ENCODE measurements around the gene RNF183.

The RNF183 gene

GRCh38 chr9:113348437-113348836, 45.3 kb upstream of the RNF183 start:
- DNase-seq (ENCODE audit: low read depth, low spot score): no peak
- no peaks in the 10 kb centered on the region for H3K36me3 ChIP-seq (ENCODE audit: insufficient read depth, insufficient read length, low read length)
- H3K9ac ChIP-seq (ENCODE audit: insufficient read length, low read depth): no peak overlapping the region
- TF ChIP-seq SUZ12 (IDR thresholded peaks at IDR 0.05; ENCODE audit: extremely low read depth, insufficient read depth, insufficient read length): no peak
- TF ChIP-seq ZNF274 (IDR thresholded peaks at IDR 0.05; ENCODE audit: low read depth, low read length): no peak
- peaks cover 44% of the 10 kb centered on the region for H3K27me3 ChIP-seq (ENCODE audit: insufficient read depth, insufficient read length)
- H3K9me3 ChIP-seq (ENCODE audit: insufficient read depth, low read length): no peaks in the 10 kb centered on the region
- peaks cover 8% of the 10 kb centered on the region for H3K4me1 ChIP-seq (ENCODE audit: insufficient read depth, insufficient read length)
- no peak overlapping the region for H3K4me3 ChIP-seq (ENCODE audit: insufficient read length, low read depth)

- Histone ChIP-seq H3K27me3 (ENCODE audit: insufficient read depth, insufficient read length) (peaks cover 42% of the 10 kb centered on the region), H3K9ac (ENCODE audit: insufficient read length, low read depth) (no peak overlapping the region), H3K4me3 (ENCODE audit: insufficient read length, low read depth) (no peak overlapping the region), H3K36me3 (ENCODE audit: insufficient read depth, insufficient read length, low read length) (no peaks in the 10 kb centered on the region), H3K4me1 (ENCODE audit: insufficient read depth, insufficient read length) (peaks cover 5% of the 10 kb centered on the region), H3K9me3 (ENCODE audit: insufficient read depth, low read length) (no peaks in the 10 kb centered on the region)
- no peak for DNase-seq (ENCODE audit: low read depth, low spot score)
- TF ChIP-seq ZNF274 (IDR thresholded peaks at IDR 0.05; ENCODE audit: low read depth, low read length): no peak
- no peak for TF ChIP-seq SUZ12 (IDR thresholded peaks at IDR 0.05; ENCODE audit: extremely low read depth, insufficient read depth, insufficient read length)
- no peak for TF ChIP-seq YY1 (IDR thresholded peaks at IDR 0.05; ENCODE audit: insufficient read depth, insufficient read length)
These were observed 42.5 kb upstream of the RNF183 start for GRCh38 chr9:113345671-113346070.

GRCh38 chr9:113345190-113345589, 42.0 kb upstream of the RNF183 start:
- Histone ChIP-seq H3K9me3 (ENCODE audit: insufficient read depth, low read length) (no peaks in the 10 kb centered on the region), H3K4me3 (ENCODE audit: insufficient read length, low read depth) (no peak overlapping the region), H3K4me1 (ENCODE audit: insufficient read depth, insufficient read length) (peaks cover 3% of the 10 kb centered on the region), H3K9ac (ENCODE audit: insufficient read length, low read depth) (no peak overlapping the region), H3K27me3 (ENCODE audit: insufficient read depth, insufficient read length) (peaks cover 42% of the 10 kb centered on the region), H3K36me3 (ENCODE audit: insufficient read depth, insufficient read length, low read length) (no peaks in the 10 kb centered on the region)
- TF ChIP-seq YY1 (IDR thresholded peaks at IDR 0.05; ENCODE audit: insufficient read depth, insufficient read length) (no peak), ZNF274 (IDR thresholded peaks at IDR 0.05; ENCODE audit: low read depth, low read length) (no peak), SUZ12 (IDR thresholded peaks at IDR 0.05; ENCODE audit: extremely low read depth, insufficient read depth, insufficient read length) (no peak)
- no peak for DNase-seq (ENCODE audit: low read depth, low spot score)

- H3K9me3 ChIP-seq (ENCODE audit: insufficient read depth, low read length): no peaks in the 10 kb centered on the region
- TF ChIP-seq ZNF274 (IDR thresholded peaks at IDR 0.05; ENCODE audit: low read depth, low read length): no peak
- TF ChIP-seq YY1 (IDR thresholded peaks at IDR 0.05; ENCODE audit: insufficient read depth, insufficient read length): no peak
- no peak for TF ChIP-seq SUZ12 (IDR thresholded peaks at IDR 0.05; ENCODE audit: extremely low read depth, insufficient read depth, insufficient read length)
- no peaks in the 10 kb centered on the region for H3K4me1 ChIP-seq (ENCODE audit: insufficient read depth, insufficient read length)
- peaks cover 30% of the 10 kb centered on the region for H3K27me3 ChIP-seq (ENCODE audit: insufficient read depth, insufficient read length)
- DNase-seq (ENCODE audit: low read depth, low spot score): no peak
- no peak overlapping the region for H3K9ac ChIP-seq (ENCODE audit: insufficient read length, low read depth)
- no peaks in the 10 kb centered on the region for H3K36me3 ChIP-seq (ENCODE audit: insufficient read depth, insufficient read length, low read length)
- H3K4me3 ChIP-seq (ENCODE audit: insufficient read length, low read depth): no peak overlapping the region
These were observed 40.6 kb upstream of the RNF183 start for GRCh38 chr9:113343732-113344231.

- DNase-seq (ENCODE audit: low read depth, low spot score): no peak
- H3K9ac ChIP-seq (ENCODE audit: insufficient read length, low read depth): no peak overlapping the region
- H3K9me3 ChIP-seq (ENCODE audit: insufficient read depth, low read length): no peaks in the 10 kb centered on the region
- H3K4me3 ChIP-seq (ENCODE audit: insufficient read length, low read depth): no peak overlapping the region
- H3K27me3 ChIP-seq (ENCODE audit: insufficient read depth, insufficient read length): peaks cover 16% of the 10 kb centered on the region
- TF ChIP-seq SUZ12 (IDR thresholded peaks at IDR 0.05; ENCODE audit: extremely low read depth, insufficient read depth, insufficient read length) (no peak), ZNF274 (IDR thresholded peaks at IDR 0.05; ENCODE audit: low read depth, low read length) (no peak), YY1 (IDR thresholded peaks at IDR 0.05; ENCODE audit: insufficient read depth, insufficient read length) (no peak)
- no peaks in the 10 kb centered on the region for H3K4me1 ChIP-seq (ENCODE audit: insufficient read depth, insufficient read length)
- no peaks in the 10 kb centered on the region for H3K36me3 ChIP-seq (ENCODE audit: insufficient read depth, insufficient read length, low read length)
These were observed 38.7 kb upstream of the RNF183 start for GRCh38 chr9:113341712-113342410.

- peaks cover 16% of the 10 kb centered on the region for H3K27me3 ChIP-seq (ENCODE audit: insufficient read depth, insufficient read length)
- H3K4me3 ChIP-seq (ENCODE audit: insufficient read length, low read depth): peak within 1 kb of the TSS; percentile 86
- H3K36me3 ChIP-seq (ENCODE audit: insufficient read depth, insufficient read length, low read length): no peaks in the 10 kb centered on the region
- no peaks in the 10 kb centered on the region for H3K4me1 ChIP-seq (ENCODE audit: insufficient read depth, insufficient read length)
- H3K9ac ChIP-seq (ENCODE audit: insufficient read length, low read depth): peak within 1 kb of the TSS; percentile 92
- no peaks in the 10 kb centered on the region for H3K9me3 ChIP-seq (ENCODE audit: insufficient read depth, low read length)
- TF ChIP-seq SUZ12 (IDR thresholded peaks at IDR 0.05; ENCODE audit: extremely low read depth, insufficient read depth, insufficient read length) (no peak), ZNF274 (IDR thresholded peaks at IDR 0.05; ENCODE audit: low read depth, low read length) (no peak), YY1 (IDR thresholded peaks at IDR 0.05; ENCODE audit: insufficient read depth, insufficient read length) (no peak)
- DNase-seq (ENCODE audit: low read depth, low spot score): peak; percentile 90
These were observed 37.0 kb upstream of the RNF183 start, which contains the start of gene WDR31 for GRCh38 chr9:113340011-113340699. Gene WDR31, minus strand, starts transcription at chr9:113340275. Its CDS starts 8,253 bp downstream, at chr9:113332022.

- no peaks in the 10 kb centered on the region for H3K4me1 ChIP-seq (ENCODE audit: insufficient read depth, insufficient read length)
- H3K9me3 ChIP-seq (ENCODE audit: insufficient read depth, low read length): no peaks in the 10 kb centered on the region
- DNase-seq (ENCODE audit: low read depth, low spot score): no peak
- H3K36me3 ChIP-seq (ENCODE audit: insufficient read depth, insufficient read length, low read length): no peaks in the 10 kb centered on the region
- peaks cover 16% of the 10 kb centered on the region for H3K27me3 ChIP-seq (ENCODE audit: insufficient read depth, insufficient read length)
- TF ChIP-seq ZNF274 (IDR thresholded peaks at IDR 0.05; ENCODE audit: low read depth, low read length): no peak
- no peak for TF ChIP-seq SUZ12 (IDR thresholded peaks at IDR 0.05; ENCODE audit: extremely low read depth, insufficient read depth, insufficient read length)
- no peak for TF ChIP-seq YY1 (IDR thresholded peaks at IDR 0.05; ENCODE audit: insufficient read depth, insufficient read length)
- H3K9ac ChIP-seq (ENCODE audit: insufficient read length, low read depth): no peak overlapping the region
- H3K4me3 ChIP-seq (ENCODE audit: insufficient read length, low read depth): no peak overlapping the region
These were observed 34.5 kb upstream of the RNF183 start for GRCh38 chr9:113337714-113338113.

Measured in NT2/D1 (cell line).